PC-9 (cell line): Measurements from ENCODE around the gene SPAG7. TPM values are rescaled to one million over a fixed set of nuclear protein-coding genes. Genes with fewer than 3 reads are reported as not detected.
A peak's percentile ranks its signal among the peaks of the same experiment; 100 is the strongest.

Experiments
- BruUV-seq: library from RNA; stranded (reverse); fragments of 400-500 nt; replicated peaks from 2 replicates; lab custom pipeline; 2021; lab: Mats Ljungman, UMichigan
- CTCF ChIA-PET: fragments of 300-600 bp; sonication (Branson Sonifier 250); formaldehyde crosslinking; loops from one replicate; lab custom pipeline; 2022; ENCODE audit warnings: antibody characterized with exemption; lab: Charles Lee
- POLR2A ChIA-PET: fragments of 300-600 bp; sonication (Branson Sonifier 250); formaldehyde crosslinking; loops from one replicate; lab custom pipeline; 2022; ENCODE audit warnings: antibody characterized with exemption; ENCODE audit not compliant: unreplicated experiment; lab: Charles Lee
- DNase-seq, 2 experiments: peaks; one replicate each; pipeline versions ENCODE4 v3.0.0 to v3.0.0-alpha.2; 2015 to 2022; ENCODE audit warnings: mixed read lengths in 1 of 2
- H2AFZ ChIP-seq: fragments of 200-600 bp; sonication (generic); 2 replicates; pipeline ENCODE4 v1.8.1; 2017; ENCODE audit warnings: antibody characterized with exemption
- H3F3A ChIP-seq: fragments of 200-600 bp; sonication (generic); 2 replicates; pipeline ENCODE4 v1.8.1; 2017; ENCODE audit warnings: antibody characterized with exemption, mild to moderate bottlenecking, low read depth; ENCODE audit not compliant: insufficient read depth
- H3K27ac ChIP-seq: fragments of 200-600 bp; sonication (generic); 2 replicates; pipeline ENCODE4 v1.6.1; 2016; ENCODE audit warnings: mixed run types
- H3K27me3 ChIP-seq: fragments of 200-600 bp; sonication (generic); 2 replicates; pipeline ENCODE4 v1.6.1; 2016; ENCODE audit warnings: low read depth, mixed run types; ENCODE audit not compliant: insufficient read depth
- H3K36me3 ChIP-seq: fragments of 200-600 bp; sonication (generic); 2 replicates; pipeline ENCODE4 v1.6.1; 2016; ENCODE audit warnings: low read depth, mixed run types
- H3K4me1 ChIP-seq: fragments of 200-600 bp; sonication (generic); replicated peaks from 2 replicates; pipeline ENCODE4 v1.6.1; 2016; ENCODE audit warnings: mixed run types; ENCODE audit not compliant: insufficient read depth
- H3K4me2 ChIP-seq: fragments of 200-600 bp; sonication (generic); 2 replicates; pipeline ENCODE4 v1.6.1; 2017; ENCODE audit warnings: mixed run types
- H3K4me3 ChIP-seq: fragments of 200-600 bp; sonication (generic); 2 replicates; pipeline ENCODE4 v1.6.1; 2016; ENCODE audit warnings: mixed run types
- H3K79me2 ChIP-seq: fragments of 200-600 bp; sonication (generic); 2 replicates; pipeline ENCODE4 v1.6.1; 2017; ENCODE audit warnings: low read depth, mixed run types
- H3K9me2 ChIP-seq: fragments of 200-600 bp; sonication (generic); 2 replicates; pipeline ENCODE4 v1.8.1; 2017; ENCODE audit warnings: mild to moderate bottlenecking; ENCODE audit not compliant: insufficient read depth
- H3K9me3 ChIP-seq: fragments of 200-600 bp; sonication (generic); 2 replicates; pipeline ENCODE4 v1.8.1; 2016; ENCODE audit warnings: low read depth; ENCODE audit not compliant: insufficient read depth
- H4K20me1 ChIP-seq: fragments of 200-600 bp; sonication (generic); 2 replicates; pipeline ENCODE4 v1.8.1; 2017; ENCODE audit not compliant: insufficient read depth
- CTCF ChIP-seq: fragments of 200-600 bp; sonication (generic); conservative IDR thresholded peaks from 2 replicates; pipeline ENCODE4 v1.6.1; 2017; ENCODE audit warnings: mixed run types, antibody characterized with exemption, mild to moderate bottlenecking, moderate library complexity
- EZH2 ChIP-seq: fragments of 200-600 bp; sonication (generic); IDR thresholded peaks from 2 replicates; pipeline ENCODE4 v1.8.0; 2017; ENCODE audit warnings: antibody characterized with exemption, low read depth
- intact Hi-C: fragments of 100-400 bp; cut with micrococcal nuclease; formaldehyde crosslinking; loops from one replicate; pipeline ENCODE4 v1.10.0; 2022; ENCODE audit not compliant: unreplicated experiment
- total RNA-seq: library from RNA; stranded (reverse); gene quantifications from 2 replicates; pipeline ENCODE4 v1.2.3, GENCODE V29; 2021

SPAG7 gene
- total RNA-seq, 1 experiment from 2014 or later: 40.4 TPM

- H3K9me2 ChIP-seq: no peaks in the 10 kb centered on the region
- H3K27ac ChIP-seq: no peak overlapping the region
- ChIA-PET CTCF (interaction anchor here (1.1 to 2.5 kb wide), 2 partner anchors 13 to 56 kb away, joined by 4 to 16 read pairs; no protein-coding TSS in a partner anchor), POLR2A (interaction anchor here (0.6 to 0.7 kb wide), 2 partner anchors 17 to 52 kb away, joined by 3 read pairs; partner anchors contain the start of gene PFN1)
- H3K27me3 ChIP-seq: no peaks in the 10 kb centered on the region
- H3K4me2 ChIP-seq: no peak overlapping the region
- peaks cover 41% of the 10 kb centered on the region for H3K79me2 ChIP-seq
- H3K4me1 ChIP-seq: peaks cover 25% of the 10 kb centered on the region
- H3K9me3 ChIP-seq: no peaks in the 10 kb centered on the region
- no peak for TF ChIP-seq CTCF
- no peak for TF ChIP-seq EZH2
- peaks cover 53% of the 10 kb centered on the region for H3F3A ChIP-seq
- DNase-seq: peak in 1 of 2 experiments; percentile 24
- no peaks in the 10 kb centered on the region for H4K20me1 ChIP-seq
- no peak overlapping the region for H2AFZ ChIP-seq
- BruUV-seq: no TSS peak
- intact Hi-C loops: no loop called here
- H3K36me3 ChIP-seq: no peaks in the 10 kb centered on the region; the same call in 1 of the 2 replicates
- no peak overlapping the region for H3K4me3 ChIP-seq
Observed at GRCh38 chr17:4965311-4965986, 2.2 kb downstream of the SPAG7 start.

GRCh38 chr17:4960279-4960922 lies 7.2 kb downstream of the SPAG7 start:
- Histone ChIP-seq H3F3A (peaks cover 20% of the 10 kb centered on the region; the same call in 1 of the 2 replicates), H3K4me1 (no peaks in the 10 kb centered on the region), H3K4me2 (no peak overlapping the region), H3K9me2 (no peaks in the 10 kb centered on the region), H3K27me3 (no peaks in the 10 kb centered on the region), H3K27ac (no peak overlapping the region), H3K36me3 (no peaks in the 10 kb centered on the region), H2AFZ (no peak overlapping the region), H3K79me2 (peaks cover 6% of the 10 kb centered on the region), H3K4me3 (no peak overlapping the region), H3K9me3 (no peaks in the 10 kb centered on the region), H4K20me1 (no peaks in the 10 kb centered on the region)
- no peak for DNase-seq
- no TSS peak for BruUV-seq
- TF ChIP-seq EZH2 (no peak), CTCF (no peak)
- intact Hi-C loops: no loop called here
- ChIA-PET POLR2A (no interaction called here), CTCF (no interaction called here)

DNA sequence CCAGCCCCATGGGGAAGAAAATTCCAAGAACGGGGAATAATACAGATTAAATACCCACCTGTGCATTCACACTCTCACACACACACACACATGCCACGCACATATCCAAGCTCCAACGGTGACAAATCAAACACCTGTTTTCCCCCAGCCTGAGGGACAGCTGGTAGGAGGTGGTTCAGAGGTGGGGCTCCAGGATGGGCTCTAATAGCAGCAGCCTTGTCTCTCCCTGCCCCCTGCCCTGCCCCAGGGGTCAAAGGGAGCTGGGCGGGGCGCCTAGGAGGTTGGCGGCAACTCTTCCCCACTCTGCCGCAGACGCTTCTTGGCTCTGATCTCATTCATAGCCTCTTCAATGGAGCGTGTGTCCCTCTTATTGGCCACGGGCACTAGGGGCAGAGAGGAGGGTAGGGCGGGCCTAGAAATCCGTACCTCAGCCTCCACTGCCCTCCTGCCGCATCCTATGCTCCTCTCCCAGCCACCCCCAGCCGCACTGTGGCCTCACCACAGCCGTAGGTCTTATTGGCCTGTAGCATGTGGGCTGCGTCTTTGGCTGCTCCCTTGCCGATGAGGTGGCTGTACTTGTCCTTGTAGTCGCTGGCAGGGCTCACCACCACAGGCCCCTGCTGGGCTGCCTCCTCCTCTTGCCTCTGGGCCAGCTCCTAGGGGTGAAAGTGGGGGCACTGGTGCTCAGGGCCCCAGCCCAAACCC lies 8.2 kb downstream of the SPAG7 start:
- intact Hi-C loops: no loop called here
- Histone ChIP-seq H3K79me2 (no peaks in the 10 kb centered on the region), H3K36me3 (no peaks in the 10 kb centered on the region), H2AFZ (no peak overlapping the region), H3K27me3 (no peaks in the 10 kb centered on the region), H4K20me1 (no peaks in the 10 kb centered on the region), H3K4me1 (no peaks in the 10 kb centered on the region), H3K4me3 (no peak overlapping the region), H3K27ac (no peak overlapping the region), H3K9me3 (no peaks in the 10 kb centered on the region), H3F3A (peaks cover 16% of the 10 kb centered on the region; the same call in 1 of the 2 replicates), H3K9me2 (no peaks in the 10 kb centered on the region), H3K4me2 (no peak overlapping the region)
- POLR2A ChIA-PET: interaction anchor here (0.6 kb wide), 1 partner anchor 100 kb away, joined by 4 read pairs; no protein-coding TSS in a partner anchor
- BruUV-seq: no TSS peak
- CTCF ChIA-PET: no interaction called here
- no peak for DNase-seq
- TF ChIP-seq CTCF (no peak), EZH2 (no peak)
